Measurements from ENCODE around the gene FNDC3B. TPM values are rescaled to one million over a fixed set of nuclear protein-coding genes. Genes with fewer than 3 reads are reported as not detected.

The FNDC3B gene
- total RNA-seq, 1 donor from 2014 or later: 9.3 TPM

GRCh38 chr3:172071780-172072330 lies 32.5 kb downstream of the FNDC3B start:
- H3K27me3 Mint-ChIP-seq: peaks cover 3% of the 10 kb centered on the region
- H3K4me1 Mint-ChIP-seq: no peaks in the 10 kb centered on the region
- no peak for ATAC-seq (ENCODE audit: low read depth)
- no peaks in the 10 kb centered on the region for H3K9me3 Mint-ChIP-seq
- intact Hi-C loops (cut with micrococcal nuclease): no loop called here
- no peaks in the 10 kb centered on the region for H3K36me3 Mint-ChIP-seq (ENCODE audit: low read depth)
- H3K4me3 Mint-ChIP-seq: no peak overlapping the region
- no peak for DNase-seq
- no peak overlapping the region for H3K27ac Mint-ChIP-seq
- CTCF ChIA-PET: no interaction called here
- no peak for TF ChIP-seq CTCF (IDR thresholded peaks at IDR 0.05)
- POLR2A ChIA-PET: no interaction called here

- no peaks in the 10 kb centered on the region for H3K9me3 Mint-ChIP-seq
- no peak for TF ChIP-seq CTCF (IDR thresholded peaks at IDR 0.05)
- H3K27me3 Mint-ChIP-seq: peaks cover 3% of the 10 kb centered on the region
- ChIA-PET POLR2A (no interaction called here), CTCF (no interaction called here)
- H3K36me3 Mint-ChIP-seq (ENCODE audit: low read depth): no peaks in the 10 kb centered on the region
- intact Hi-C loops (cut with micrococcal nuclease): no loop called here
- DNase-seq (no peak), ATAC-seq (ENCODE audit: low read depth) (no peak)
- H3K4me3 Mint-ChIP-seq: no peak overlapping the region
- H3K27ac Mint-ChIP-seq: no peak overlapping the region
- no peaks in the 10 kb centered on the region for H3K4me1 Mint-ChIP-seq
Observed at GRCh38 chr3:172072543-172072942, 33.2 kb downstream of the FNDC3B start.

DNA sequence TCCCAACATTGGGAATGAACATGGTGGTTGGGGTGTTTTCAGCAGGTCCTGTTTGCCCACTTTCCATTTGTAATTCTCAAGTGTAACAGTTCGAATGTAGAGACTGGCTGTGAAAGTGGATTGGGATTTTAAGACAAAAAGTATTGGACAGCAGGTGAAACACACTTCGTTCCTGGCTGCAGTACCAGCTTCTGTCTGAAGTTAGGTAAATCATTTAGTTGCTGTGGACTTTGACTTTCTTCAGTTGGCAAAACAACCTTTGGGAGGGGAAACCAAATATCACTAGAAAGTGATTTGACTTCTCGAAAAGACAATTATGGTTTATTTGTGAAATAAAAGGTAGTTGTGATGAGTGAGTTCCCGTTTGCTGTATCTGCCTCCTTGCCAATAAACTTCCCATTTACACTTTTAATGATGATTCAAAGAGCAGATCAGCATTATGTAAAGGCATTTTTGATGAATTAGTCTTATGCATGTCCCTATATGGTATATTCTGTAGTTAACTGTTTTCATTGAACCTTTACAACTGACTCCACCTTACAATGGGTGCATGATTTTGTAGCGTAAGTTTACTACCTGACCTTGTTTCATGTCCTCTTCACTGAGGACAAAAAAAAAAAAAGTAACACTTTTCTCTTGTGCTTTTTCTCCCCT lies 34.0 kb downstream of the FNDC3B start:
- intact Hi-C loops (cut with micrococcal nuclease): no loop called here
- no peak overlapping the region for H3K27ac Mint-ChIP-seq
- H3K4me1 Mint-ChIP-seq: no peaks in the 10 kb centered on the region
- H3K27me3 Mint-ChIP-seq: no peaks in the 10 kb centered on the region
- H3K4me3 Mint-ChIP-seq: no peak overlapping the region
- H3K9me3 Mint-ChIP-seq: no peaks in the 10 kb centered on the region
- ChIA-PET CTCF (no interaction called here), POLR2A (no interaction called here)
- no peak for TF ChIP-seq CTCF (IDR thresholded peaks at IDR 0.05)
- no peaks in the 10 kb centered on the region for H3K36me3 Mint-ChIP-seq (ENCODE audit: low read depth)
- ATAC-seq (ENCODE audit: low read depth) (no peak), DNase-seq (no peak)

- intact Hi-C loops (cut with micrococcal nuclease): no loop called here
- no peaks in the 10 kb centered on the region for H3K4me1 Mint-ChIP-seq
- no peak overlapping the region for H3K4me3 Mint-ChIP-seq
- ChIA-PET CTCF (no interaction called here), POLR2A (interaction anchor here (0.6 kb wide), 1 partner anchor 309 kb away, joined by 3 read pairs; no protein-coding TSS in a partner anchor)
- DNase-seq (no peak), ATAC-seq (ENCODE audit: low read depth) (no peak)
- no peak overlapping the region for H3K27ac Mint-ChIP-seq
- TF ChIP-seq CTCF (IDR thresholded peaks at IDR 0.05): no peak
- no peaks in the 10 kb centered on the region for H3K27me3 Mint-ChIP-seq
- no peaks in the 10 kb centered on the region for H3K36me3 Mint-ChIP-seq (ENCODE audit: low read depth)
- H3K9me3 Mint-ChIP-seq: no peaks in the 10 kb centered on the region
Observed at GRCh38 chr3:172074032-172074431, 34.7 kb downstream of the FNDC3B start.

GRCh38 chr3:172074586-172074985 lies 35.2 kb downstream of the FNDC3B start:
- Mint-ChIP-seq H3K4me3 (no peak overlapping the region), H3K27me3 (no peaks in the 10 kb centered on the region), H3K36me3 (ENCODE audit: low read depth) (no peaks in the 10 kb centered on the region), H3K9me3 (no peaks in the 10 kb centered on the region), H3K27ac (no peak overlapping the region), H3K4me1 (no peaks in the 10 kb centered on the region)
- ATAC-seq (ENCODE audit: low read depth): no peak
- CTCF ChIA-PET: no interaction called here
- no peak for TF ChIP-seq CTCF (IDR thresholded peaks at IDR 0.05)
- POLR2A ChIA-PET: interaction anchor here (0.6 kb wide), 2 partner anchors 33 to 310 kb away, joined by 3 read pairs; no protein-coding TSS in a partner anchor
- intact Hi-C loops (cut with micrococcal nuclease): no loop called here
- no peak for DNase-seq
